Ramos (cell line): ENCODE data around the gene FPR3.

Experiments used
- in situ Hi-C: fragments of 300-500 bp; cut with MboI; formaldehyde crosslinking; loops from one replicate; pipeline ENCODE4 v1.14.3; 2022; ENCODE audit warnings: low sequenced_read_pairs; ENCODE audit not compliant: unreplicated experiment

Gene FPR3

DNA sequence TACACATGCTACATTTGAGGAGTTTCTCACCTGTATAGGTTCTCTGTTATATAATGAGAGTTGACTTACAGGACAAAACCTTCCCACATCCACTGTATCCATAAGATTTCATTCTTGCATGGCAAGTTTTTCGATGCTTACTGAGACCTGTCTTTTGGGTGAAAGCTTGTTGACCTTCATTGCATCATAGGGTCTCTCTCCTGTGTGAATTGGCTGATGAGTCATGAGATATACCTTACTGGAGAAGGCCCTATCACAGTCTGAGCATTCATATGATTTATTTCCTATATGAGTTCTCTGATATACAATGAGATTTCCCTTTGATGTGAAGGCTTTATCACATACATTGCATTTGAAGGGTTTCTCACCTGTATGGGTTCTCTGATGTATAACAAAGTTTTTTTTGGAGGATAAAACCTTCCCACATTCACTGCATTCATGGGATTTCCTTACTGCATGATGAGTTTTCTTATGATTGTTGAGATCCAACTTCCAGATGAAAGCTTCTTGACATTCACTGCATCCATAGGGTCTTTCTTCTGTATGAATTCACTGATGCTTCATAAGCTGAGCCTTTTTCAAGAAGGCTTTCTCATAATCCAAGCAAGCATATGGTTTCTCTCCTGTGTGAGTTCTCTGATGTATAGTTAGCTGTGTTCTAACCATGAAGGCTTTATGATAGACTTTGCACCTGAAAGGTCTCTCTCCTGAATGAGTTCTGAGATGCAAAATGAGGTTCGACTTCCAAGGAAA, 67.1 kb downstream of the FPR3 start:
- in situ Hi-C loops: no loop called here

DNA sequence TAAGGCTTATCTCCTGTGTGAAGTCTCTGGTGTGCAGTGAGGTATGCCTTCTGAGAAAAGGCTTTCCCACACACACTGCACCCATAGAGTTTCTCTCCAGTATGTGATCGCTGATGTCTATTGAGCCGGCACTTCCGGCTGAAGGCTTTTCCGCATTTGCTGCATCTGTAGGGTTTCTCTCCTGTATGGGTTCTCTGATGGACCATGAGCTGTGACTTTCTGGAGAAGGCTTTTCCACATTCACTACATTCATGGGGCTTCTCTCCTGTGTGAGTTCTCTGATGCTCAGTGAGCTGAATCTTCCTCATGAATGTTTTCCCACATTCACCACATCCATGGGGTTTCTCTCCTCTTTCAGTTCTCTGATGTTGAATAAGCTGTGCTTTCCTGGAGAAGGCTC, 78.1 kb downstream of the FPR3 start:
- in situ Hi-C loops: no loop called here
